Hematopoietic multipotent progenitor cell treated with erythropoietin and hydrocortisone succinate and interleukin-3 and kit ligand, for 17 days (in vitro differentiated cells): Measurements from ENCODE around the gene DENND5B.
"Not testable (repeated sequence)": the region's sequence is repeated elsewhere in the genome, so short reads cannot be mapped to it uniquely, and the experiment has no call there.

Experiments
- DNase-seq: peaks from one replicate; pipeline ENCODE4 v3.0.0-alpha.2; 2015; ENCODE audit warnings: low spot score

DENND5B gene

DNA sequence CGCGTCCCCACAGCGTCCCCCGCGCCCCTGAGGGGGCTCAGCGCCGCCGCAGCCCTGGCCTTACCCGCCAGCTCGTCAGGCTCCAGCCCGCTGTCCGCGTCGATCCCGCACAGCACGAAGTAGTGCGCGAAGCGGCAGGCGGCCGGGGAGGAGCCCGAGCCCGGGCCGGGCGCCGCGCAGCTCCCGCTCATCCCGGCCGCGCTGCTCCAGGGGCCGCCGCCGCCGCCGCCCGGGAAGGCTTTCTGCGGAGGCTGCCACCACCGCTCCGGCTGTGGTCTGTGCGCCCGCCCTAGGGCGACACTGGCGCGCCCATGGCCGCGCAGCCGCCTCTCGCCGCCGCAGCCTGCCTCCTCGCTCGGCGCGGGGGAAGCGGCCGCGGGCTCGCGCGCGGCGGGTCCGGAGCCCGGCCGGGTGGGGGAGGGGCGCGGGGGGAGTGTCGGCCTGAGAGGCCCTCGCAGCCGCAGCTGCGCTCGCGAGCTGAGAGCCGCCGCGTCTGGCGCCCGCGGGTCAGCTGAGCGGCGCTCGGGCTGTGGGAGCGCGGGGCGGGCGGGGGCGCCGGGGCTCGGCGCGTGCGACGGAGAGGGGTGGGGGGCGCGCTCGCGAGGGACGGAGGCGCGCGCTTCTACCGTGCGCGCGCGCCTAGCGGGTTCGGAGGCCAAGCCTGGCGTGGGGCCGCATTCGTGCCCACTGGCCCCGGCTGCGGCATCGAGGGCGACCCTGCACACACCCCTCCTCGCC is at the start of gene DENND5B:
TSS of gene DENND5B (minus strand) at position 495 of the 738 bp plus-strand sequence. CDS start at position 191, 304 bp downstream.
- DNase-seq: no peak

DNA sequence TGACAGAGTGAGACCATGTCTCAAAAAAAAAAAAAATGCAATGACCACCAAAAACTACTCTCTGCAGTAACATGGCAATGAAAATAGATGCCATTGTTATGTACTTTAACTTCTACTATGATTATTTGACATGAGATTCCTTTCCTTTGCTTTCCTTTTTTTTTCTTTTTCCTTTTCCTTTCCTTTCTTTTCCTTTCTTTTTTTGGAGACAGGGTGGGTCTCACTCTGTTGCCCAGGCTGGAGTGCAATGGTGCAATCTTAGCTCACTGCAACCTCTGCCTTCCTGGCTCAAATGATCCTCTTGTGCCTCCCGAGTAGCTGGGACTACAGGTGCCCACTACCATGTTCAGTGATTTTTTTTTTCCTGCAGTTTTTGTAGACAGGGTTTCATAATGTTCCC is 43.7 kb upstream of the DENND5B start:
- DNase-seq: no peak

DNA sequence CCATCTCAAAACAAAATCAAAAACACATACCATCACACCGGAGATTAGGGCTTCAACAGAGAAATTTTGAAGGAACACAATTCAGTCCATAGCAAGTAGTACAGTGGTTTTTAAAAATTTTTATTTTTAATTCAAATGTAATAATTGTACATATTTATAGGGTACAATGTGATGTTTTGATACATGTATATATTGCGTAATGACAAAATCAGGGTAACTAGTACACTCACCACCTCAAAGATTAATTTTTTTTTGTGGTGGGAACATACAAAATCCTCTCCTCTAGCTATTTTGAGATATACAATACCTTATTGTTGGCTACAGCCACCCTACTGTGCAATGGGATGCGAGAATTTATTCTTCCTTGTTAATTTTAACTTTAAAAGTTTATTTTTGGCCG is 42.5 kb upstream of the DENND5B start:
- DNase-seq: no peak

DNA sequence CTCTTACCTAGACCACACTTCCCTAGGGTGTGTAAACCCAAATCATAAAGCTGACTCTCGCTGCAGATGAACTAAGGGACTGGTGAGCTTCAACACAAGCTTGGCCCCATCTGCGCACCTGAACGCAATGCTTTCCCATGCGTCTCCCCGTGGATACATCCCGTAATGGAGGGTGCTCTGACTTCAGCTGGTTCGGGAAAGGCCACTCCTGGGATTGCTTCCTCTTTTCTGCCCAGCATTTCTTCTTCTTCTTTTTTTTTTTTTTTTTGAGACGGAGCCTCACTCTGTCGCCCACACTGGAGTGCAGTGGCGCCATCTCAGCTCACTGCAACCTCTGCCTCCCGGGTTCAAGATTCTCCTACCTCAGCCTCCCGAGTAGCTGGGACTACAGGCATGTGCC is 40.9 kb upstream of the DENND5B start:
- no peak for DNase-seq

DNA sequence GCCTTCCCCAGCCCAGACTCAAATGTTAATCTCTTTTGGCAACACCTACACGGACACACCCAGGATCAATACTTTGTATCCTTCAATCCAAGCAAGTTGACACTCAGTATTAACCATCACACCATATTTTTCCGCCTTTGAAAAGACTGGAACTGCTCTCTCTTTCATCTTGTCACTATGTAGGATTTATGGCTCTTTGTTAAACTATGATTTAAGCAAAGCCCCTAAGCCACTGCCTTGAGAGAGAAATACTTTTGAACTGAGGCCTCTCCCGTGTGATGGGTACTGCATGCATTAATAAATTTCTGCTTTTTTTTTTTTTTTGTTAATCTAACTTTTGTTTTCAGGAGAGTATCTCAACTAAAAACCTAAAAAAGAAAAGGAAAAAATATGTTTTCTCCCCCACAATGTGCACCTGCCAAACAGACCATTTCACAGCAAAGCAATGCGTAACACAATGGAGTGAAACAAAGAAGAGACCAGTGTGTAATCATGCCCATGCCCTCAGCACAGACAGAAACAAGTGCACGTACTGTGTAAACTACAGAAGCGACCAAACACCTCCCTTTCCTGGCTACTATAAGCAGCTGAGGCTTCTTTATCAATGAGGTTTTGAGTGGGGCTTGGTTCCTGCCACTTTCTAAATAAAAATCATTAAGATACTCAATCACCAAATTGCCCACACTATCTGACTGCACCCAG is 40.2 kb upstream of the DENND5B start:
- DNase-seq: no peak

DNA sequence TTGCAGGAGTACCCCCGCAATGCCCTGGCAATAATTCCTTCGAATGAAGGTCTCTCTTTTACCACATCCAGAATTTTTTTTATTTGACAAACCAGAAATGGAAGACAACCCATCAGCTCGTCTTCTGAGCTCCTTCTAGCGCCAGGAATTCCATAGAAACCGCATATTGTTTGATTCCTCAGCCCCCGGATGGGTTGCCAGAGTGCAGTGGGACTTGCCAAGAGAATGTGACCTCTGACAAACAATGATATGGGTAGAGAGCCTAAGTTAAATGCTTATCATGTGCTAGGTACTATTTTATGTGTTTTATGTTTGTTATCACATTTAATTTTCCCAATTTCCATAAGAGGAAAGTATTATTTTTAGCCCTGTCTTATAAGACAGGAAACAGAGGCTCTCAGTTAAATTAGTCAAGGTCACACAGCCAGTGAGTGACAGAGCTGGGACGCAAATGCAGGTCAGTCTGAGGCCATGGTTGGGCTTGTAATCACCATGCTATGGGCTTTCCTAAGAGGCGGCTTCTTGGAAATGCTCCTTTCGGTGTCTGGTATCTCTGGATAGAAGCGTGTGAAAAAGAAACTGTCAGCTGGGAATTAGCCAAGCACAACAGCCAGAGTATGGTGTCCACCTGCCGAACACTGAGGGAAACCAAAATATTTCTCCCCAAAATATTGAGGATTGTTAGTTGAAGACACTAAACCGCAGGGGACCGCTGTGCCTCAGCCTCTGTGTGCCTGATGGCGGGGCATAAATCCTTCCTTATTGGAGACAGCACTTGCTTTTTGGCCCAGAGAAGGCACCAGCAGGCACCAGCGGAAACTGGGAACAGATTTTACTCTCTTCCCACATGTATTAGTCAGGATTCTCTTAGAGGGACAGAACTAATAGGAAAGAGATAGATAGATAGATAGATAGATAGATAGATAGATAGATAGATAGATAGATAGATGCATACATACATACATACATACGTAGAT is 39.1 kb upstream of the DENND5B start:
- DNase-seq: no peak

DNA sequence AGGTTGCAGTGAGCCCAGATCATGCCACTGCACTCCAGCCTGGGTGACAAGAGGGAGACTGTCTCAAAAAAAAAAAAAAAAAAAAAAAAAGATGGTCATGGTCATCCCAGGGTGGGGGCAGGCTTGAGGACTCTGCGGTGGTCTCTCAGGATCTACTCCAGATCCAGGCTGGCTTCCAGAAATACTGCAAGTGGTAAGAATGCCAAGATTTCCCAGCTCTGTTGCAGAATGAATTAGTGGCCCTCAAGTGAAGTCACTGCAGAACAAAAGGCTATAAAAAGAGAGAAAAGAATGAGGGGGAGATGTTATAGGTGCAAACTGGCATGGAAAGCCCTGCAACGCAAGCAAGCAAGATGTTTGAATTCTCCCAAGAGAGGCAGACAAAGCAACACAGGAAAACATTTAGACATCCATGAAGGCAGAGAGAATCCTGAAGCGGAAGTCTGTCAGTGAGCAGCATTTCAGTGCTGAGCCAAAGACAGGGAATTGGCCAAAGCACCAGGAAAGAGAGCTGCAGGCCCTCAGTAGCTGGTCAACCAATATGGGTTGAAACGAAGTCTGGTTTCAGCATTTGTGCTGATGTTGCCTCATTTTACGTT is 36.6 kb upstream of the DENND5B start:
- DNase-seq: no peak

DNA sequence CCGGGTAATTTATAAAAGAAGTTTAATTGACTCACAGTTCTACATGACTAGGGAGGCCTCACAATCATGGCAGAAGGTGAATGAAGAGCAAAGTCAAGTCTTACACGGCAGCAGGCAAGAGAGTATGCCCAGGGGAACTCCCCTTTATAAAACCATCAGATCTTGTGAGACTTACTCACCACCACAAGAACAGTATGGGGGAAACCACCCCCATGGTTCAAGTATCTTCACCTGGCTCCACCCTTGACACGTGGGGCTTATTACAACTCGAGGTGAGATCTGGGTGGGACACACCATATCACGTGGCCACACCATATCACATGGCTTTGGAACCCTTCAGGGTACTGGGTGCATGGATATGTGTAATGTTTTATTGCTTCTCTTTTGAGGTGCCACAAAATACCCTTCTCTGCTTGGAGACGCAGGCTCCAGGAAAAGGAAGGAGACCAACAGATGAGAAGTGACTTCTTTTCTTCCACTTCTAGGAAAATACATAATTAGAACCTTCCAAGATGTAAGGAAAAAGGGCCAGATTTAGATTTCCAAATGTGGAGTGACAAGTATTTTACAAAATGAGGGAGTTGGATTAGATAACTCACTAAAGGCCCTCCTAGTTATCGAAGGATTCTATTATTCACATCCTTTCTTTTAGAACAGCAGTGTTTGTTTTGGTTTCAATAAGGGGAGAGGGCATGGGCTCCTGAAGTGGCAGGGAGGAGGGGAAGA is 35.5 kb upstream of the DENND5B start:
- no peak for DNase-seq

DNA sequence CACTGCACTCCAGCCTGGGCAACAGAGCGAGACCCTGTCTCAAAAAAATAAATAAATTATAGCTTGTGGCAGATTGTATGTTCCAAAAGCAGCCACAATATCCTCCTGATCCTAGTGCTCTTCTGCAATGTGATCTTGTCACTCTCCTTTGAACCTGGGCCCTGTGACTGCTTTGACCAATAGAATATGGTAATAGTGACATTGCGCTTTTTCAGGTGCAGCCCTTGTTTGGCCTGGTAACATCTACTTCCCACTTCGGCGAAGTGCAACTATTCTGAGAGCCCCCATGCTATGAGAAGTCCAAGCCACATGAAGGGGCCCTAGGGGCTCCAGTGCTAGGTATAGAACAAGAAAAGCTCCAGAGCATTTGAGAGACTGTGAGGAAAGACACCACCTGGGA is 31.1 kb upstream of the DENND5B start:
- DNase-seq: no peak

DNA sequence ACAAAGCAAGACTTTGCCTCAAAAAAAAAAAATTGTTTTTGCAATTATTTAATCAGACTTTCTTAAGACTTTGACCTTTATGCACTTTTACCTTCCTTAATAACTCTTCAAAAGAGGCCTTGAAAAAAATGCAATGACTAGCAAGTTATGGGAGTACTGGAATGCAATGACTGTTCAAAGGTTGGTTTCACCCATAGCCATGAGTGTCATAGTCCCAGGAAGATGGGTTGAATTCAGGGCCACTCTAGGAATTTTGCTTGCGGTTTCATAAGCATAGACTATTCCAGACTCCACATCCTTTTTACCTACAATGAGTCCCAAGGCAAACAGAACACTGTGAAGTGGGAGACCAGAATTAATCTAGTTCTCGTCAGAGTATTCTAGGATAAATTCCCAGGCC is 29.4 kb upstream of the DENND5B start:
- no peak for DNase-seq

DNA sequence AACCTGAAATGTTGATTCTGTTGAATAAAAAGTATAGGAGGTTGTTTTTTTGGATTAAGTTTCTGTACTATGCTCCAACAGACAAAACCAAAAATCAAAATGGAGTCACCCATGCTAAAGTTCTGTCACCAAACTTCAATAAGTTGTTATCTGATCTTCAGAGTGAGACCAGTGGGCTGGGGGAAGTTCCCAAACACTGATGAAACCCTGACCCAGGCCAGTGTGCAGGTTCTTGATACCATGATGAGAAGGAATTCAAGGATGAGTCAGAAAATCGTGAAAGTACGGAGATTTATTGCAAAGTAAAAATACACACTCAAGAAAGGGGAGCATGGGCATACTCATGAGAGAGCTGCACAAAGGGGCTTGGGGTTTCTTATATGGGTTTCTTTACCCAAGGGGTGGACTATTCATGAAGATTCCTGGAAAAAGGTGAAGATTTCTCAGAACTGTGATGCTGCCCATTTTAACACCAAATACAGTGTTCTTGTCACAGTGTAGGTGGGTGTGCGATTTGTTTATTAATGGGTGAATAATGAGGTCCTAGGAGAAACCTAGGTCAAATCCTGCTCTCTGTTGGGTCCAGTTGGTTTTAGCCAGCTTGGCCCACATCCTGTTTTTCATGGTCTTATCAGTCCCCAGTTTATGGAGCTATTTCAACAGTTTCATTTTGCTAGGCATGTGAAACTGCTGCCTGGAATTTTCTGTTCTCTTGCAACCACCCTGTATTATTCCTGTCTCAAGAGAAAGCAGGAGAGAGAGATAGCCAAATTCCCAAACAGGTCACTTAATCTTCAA is 27.5 kb upstream of the DENND5B start:
- DNase-seq: no peak

DNA sequence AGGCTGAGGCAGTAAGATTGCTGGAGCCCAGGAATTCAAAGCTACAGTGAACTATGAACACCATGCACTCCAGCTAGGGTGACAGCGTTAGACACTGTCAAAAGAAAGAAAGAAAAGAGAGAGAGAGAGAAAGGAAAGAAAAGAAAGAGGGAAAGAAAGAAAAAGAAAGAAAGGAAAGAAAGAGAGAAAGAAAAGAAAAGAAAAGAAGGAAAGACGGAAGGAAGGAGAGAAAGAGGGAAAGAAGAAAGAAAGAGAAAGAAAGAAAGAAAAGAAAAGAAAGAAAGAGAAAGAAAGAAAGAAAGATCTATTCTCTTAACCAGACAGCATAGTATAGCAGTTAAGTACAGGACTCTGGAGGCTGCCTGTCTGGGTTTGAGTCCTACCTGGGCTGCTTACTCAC is 21.9 kb upstream of the DENND5B start:
- DNase-seq: no peak

DNA sequence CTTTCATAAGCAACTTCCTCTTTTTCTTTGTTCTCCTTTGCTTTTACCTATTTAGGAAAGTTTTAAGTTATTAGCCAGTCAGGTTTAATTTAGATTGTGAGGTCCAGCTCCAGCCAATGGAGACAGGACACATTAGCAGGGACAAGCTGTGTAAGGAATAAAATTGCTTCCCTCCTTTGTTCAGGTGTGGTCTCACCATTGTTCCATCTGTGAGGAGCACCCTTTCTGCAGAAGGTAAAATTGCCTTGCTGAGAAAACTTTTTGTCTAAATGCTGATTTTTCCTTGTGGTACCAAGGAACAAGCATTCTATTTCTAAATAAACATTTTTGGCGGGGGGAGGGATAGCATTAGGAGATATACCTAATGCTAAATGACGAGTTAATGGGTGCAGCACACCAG is 17.4 kb upstream of the DENND5B start:
- not testable (repeated sequence) for DNase-seq

DNA sequence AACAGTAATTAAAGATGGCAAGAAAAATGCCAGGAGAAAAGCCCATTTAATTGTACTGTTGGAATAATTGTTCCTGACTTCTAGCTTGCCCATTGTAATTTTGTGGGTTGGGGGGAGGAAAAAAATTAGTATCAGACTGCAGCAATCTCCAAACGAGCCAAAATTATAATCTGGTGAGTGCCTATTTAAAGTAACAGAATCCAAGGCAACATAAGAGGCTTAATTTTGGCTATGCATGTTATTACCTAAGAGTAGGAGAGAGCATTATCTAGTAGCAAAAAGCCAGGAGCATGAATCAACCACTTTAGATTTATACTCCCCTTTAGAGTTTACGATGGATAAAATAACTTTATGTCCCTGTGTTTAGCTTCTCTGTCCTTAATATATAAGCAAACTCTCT is 14.6 kb upstream of the DENND5B start:
- DNase-seq: no peak

DNA sequence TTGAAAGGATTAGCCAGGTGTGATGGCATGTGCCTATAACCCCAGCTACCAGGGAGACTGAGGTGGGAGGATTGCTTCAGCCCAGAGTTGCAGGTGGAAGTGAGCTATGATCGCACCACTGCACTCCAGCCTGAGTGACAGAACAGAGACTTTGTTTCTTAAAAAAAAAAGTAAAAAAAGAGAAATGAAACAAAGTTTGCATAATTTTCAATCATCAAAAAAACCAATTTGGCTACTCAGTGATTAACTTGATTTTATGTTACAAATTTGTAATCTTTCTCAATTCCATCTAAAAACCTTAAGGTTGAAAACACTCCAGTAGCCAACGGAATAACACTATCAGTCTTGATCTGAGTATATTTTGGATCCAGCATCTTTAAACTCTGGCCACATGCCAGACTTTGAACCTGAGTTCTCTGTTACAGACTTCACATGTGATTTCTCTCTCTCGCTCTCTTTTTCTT is 12.6 kb upstream of the DENND5B start:
- no peak for DNase-seq

DNA sequence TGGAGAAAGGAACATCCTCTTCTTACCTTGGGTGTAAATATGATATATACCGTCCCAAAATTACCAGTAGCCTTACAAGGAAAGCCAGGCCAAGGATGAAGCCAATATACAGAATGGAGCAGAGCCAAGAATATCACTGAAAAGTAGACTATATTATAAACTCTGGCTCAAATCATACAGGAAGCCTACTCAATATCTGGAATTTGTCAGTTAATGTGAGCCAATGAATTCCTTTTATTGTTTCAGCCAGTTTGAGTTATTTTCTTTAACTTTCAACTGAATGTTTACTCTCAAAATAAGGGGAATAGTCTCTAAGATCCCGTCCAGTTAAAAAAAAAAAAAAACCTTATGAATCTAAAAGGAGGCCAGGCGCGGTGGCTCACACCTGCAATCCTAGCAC is 9.8 kb upstream of the DENND5B start:
- no peak for DNase-seq

DNA sequence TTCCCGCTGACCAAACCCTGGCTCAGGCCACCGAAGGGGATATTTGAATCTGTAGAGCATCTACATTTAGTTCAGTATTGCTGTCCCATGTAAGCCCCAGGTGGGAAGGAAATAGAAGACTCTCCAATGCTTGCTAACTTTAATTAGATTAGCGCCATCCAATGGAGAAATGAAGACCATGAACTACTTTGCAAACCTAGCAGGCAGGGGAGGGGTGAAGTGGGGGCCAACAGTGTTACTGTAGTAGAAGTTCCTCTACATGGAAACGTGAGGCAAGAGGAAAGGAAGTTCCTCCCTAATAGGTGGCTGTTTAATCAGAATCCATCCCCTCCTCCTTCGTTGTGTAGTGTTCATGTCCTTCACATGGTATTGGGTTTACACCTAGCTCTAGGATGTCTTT is 9.3 kb upstream of the DENND5B start:
- DNase-seq: no peak

DNA sequence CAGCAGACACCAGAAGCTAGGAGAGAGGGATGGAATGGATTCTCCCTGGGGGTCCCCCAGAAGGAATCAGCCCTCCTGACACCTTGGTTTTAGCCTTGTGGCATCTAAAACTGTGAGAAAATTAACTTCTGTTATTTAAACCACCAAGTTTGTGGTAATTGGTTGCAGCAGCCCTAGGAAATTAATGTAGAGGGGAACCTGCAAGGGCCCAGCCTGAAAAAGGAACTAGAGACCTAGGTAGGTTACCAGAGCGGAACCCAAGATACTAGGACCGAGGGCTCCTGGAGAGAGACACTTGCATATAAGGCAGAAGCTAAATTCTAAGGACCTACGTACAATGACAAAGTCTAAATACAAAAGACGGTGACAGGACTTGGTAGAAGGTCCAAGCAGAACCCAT is 8.1 kb upstream of the DENND5B start:
- DNase-seq: no peak

DNA sequence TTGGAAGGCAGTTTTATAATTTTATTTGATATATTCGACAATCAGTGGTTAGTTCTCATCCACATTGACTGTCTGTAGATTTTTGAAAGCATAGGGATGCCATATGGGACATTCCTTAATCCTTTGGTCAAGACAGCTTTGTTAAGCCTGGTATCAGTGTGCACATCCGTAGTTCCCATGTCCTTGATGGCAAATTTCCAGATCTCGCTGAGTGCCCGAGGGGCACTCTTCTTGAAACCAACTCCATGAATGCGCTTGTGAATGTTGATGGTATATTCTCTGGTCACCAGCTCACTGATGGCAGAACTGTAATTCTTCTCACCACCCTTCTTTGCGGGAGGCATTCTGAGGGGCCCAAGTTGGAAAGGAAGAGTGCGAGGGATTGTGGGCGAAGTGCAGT is 6.1 kb upstream of the DENND5B start:
- no peak for DNase-seq

DNA sequence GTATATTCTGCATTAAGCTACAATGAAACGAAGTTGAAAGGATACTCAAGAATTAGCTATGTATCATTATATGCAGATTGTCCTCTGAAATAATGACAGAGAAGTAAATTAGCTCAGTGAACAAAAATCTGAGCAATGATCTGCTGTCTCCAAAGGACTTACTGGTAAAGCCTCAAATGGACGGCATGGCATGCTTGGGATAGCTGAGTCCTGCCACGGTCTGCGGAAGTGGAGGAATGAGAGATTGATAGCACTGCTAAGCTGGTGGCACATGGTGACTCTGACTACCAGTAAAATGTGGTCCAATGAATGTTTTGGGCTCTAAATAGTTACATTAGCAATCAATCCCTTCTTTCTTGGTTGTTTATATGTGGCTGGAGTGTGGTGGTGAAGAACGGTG is 3.7 kb upstream of the DENND5B start:
- no peak for DNase-seq
